WTC11 (cell line): ENCODE measurements around the gene ANTKMT. TPM values are rescaled to one million over a fixed set of nuclear protein-coding genes. Genes with fewer than 3 reads are reported as not detected.
A peak's percentile ranks its signal among the peaks of the same experiment; 100 is the strongest.

ENCODE experiments used
- CREB1 ChIP-seq: sonication (generic); formaldehyde crosslinking; IDR thresholded peaks from 2 replicates; pipeline ENCODE4 v1.8.0; 2023; ENCODE audit warnings: mild to moderate bottlenecking, missing genetic modification reagents
- ESRRA ChIP-seq: sonication (generic); formaldehyde crosslinking; IDR thresholded peaks from 2 replicates; pipeline ENCODE4 v1.8.1; 2022; ENCODE audit warnings: mild to moderate bottlenecking, missing genetic modification reagents, borderline replicate concordance
- ETV6 ChIP-seq: sonication (generic); formaldehyde crosslinking; IDR thresholded peaks from 2 replicates; pipeline ENCODE4 v1.8.1; 2022; ENCODE audit warnings: mild to moderate bottlenecking, missing genetic modification reagents
- FOXP1 ChIP-seq: sonication (generic); formaldehyde crosslinking; IDR thresholded peaks from 2 replicates; pipeline ENCODE4 v1.8.0; 2022; ENCODE audit warnings: missing genetic modification reagents, mild to moderate bottlenecking, moderate library complexity, borderline replicate concordance
- JUN ChIP-seq: sonication (generic); formaldehyde crosslinking; IDR thresholded peaks from 2 replicates; pipeline ENCODE4 v1.8.0; 2023; ENCODE audit warnings: mild to moderate bottlenecking, missing genetic modification reagents
- NFYB ChIP-seq: sonication (generic); formaldehyde crosslinking; conservative IDR thresholded peaks from 2 replicates; pipeline ENCODE4 v1.8.0; 2022; ENCODE audit warnings: low read depth, missing genetic modification reagents
- NR2C2 ChIP-seq: sonication (generic); formaldehyde crosslinking; IDR thresholded peaks from 2 replicates; pipeline ENCODE4 v1.8.0; 2022; ENCODE audit warnings: mild to moderate bottlenecking, missing genetic modification reagents
- PRRX2 ChIP-seq: fragments of 250-450 bp; sonication (Bioruptor Pico); IDR thresholded peaks from 2 replicates; pipeline ENCODE4 v1.8.0; 2021; ENCODE audit warnings: mild to moderate bottlenecking
- RELA ChIP-seq: sonication (generic); formaldehyde crosslinking; IDR thresholded peaks from 2 replicates; pipeline ENCODE4 v1.8.1; 2022; ENCODE audit warnings: missing genetic modification reagents, mild to moderate bottlenecking, borderline replicate concordance
- RORB ChIP-seq: fragments of 250-450 bp; sonication (Bioruptor Pico); IDR thresholded peaks from 2 replicates; pipeline ENCODE4 v1.9.0; 2021; ENCODE audit warnings: mild to moderate bottlenecking
- TCF7 ChIP-seq: sonication (generic); formaldehyde crosslinking; IDR thresholded peaks from 2 replicates; pipeline ENCODE4 v1.8.0; 2022; ENCODE audit warnings: mild to moderate bottlenecking, low read depth, missing genetic modification reagents, moderate library complexity
- TEAD1 ChIP-seq: sonication (generic); formaldehyde crosslinking; IDR thresholded peaks from 2 replicates; pipeline ENCODE4 v1.8.0; 2022; ENCODE audit warnings: mild to moderate bottlenecking, missing genetic modification reagents
- TEAD4 ChIP-seq: sonication (generic); formaldehyde crosslinking; IDR thresholded peaks from 2 replicates; pipeline ENCODE4 v1.8.0; 2022; ENCODE audit warnings: mild to moderate bottlenecking, missing genetic modification reagents
- ZNF232 ChIP-seq: sonication (generic); formaldehyde crosslinking; IDR thresholded peaks from 2 replicates; pipeline ENCODE4 v1.8.0; 2022; ENCODE audit warnings: mild to moderate bottlenecking, missing genetic modification reagents
- ZNF263 ChIP-seq: sonication (generic); formaldehyde crosslinking; IDR thresholded peaks from 2 replicates; pipeline ENCODE4 v1.8.1; 2022; ENCODE audit warnings: low read depth, mild to moderate bottlenecking, moderate library complexity, missing genetic modification reagents
- ZNF423 ChIP-seq: fragments of 250-450 bp; sonication (Bioruptor Pico); IDR thresholded peaks from 2 replicates; pipeline ENCODE4 v2.1.2; 2022; ENCODE audit warnings: mild to moderate bottlenecking, moderate library complexity
- ZNF671 ChIP-seq: fragments of 250-450 bp; sonication (Bioruptor Pico); IDR thresholded peaks from 2 replicates; pipeline ENCODE4 v1.8.0; 2021; ENCODE audit warnings: mild to moderate bottlenecking
- total RNA-seq: library from RNA; stranded (reverse); gene quantifications from 3 replicates; pipeline ENCODE4 v1.2.3, GENCODE V29; 2021
- TF ChIP-seq, protein P1 (sequence below): sonication (generic); formaldehyde crosslinking; IDR thresholded peaks from 2 replicates; pipeline ENCODE4 v1.8.0; 2023; ENCODE audit warnings: missing genetic modification reagents
- TF ChIP-seq, protein P2 (sequence below): sonication (generic); formaldehyde crosslinking; IDR thresholded peaks from 2 replicates; pipeline ENCODE4 v1.8.0; 2022; ENCODE audit warnings: missing genetic modification reagents
- TF ChIP-seq, protein P3 (sequence below): sonication (generic); formaldehyde crosslinking; IDR thresholded peaks from 2 replicates; pipeline ENCODE4 v1.8.0; 2022; ENCODE audit warnings: mild to moderate bottlenecking, missing genetic modification reagents
- TF ChIP-seq, protein P4 (sequence below): sonication (generic); formaldehyde crosslinking; IDR thresholded peaks from 2 replicates; pipeline ENCODE4 v1.8.0; 2022; ENCODE audit warnings: mild to moderate bottlenecking, missing genetic modification reagents
- TF ChIP-seq, protein P5 (sequence below): sonication (generic); formaldehyde crosslinking; IDR thresholded peaks from 2 replicates; pipeline ENCODE4 v1.8.1; 2022; ENCODE audit warnings: low read depth, missing genetic modification reagents, borderline replicate concordance
- TF ChIP-seq, protein P6 (sequence below): sonication (generic); formaldehyde crosslinking; IDR thresholded peaks from 2 replicates; pipeline ENCODE4 v1.8.0; 2022; ENCODE audit warnings: mild to moderate bottlenecking, missing genetic modification reagents
- TF ChIP-seq, protein P7 (sequence below): sonication (generic); formaldehyde crosslinking; IDR thresholded peaks from 2 replicates; pipeline ENCODE4 v1.8.1; 2023; ENCODE audit warnings: mild to moderate bottlenecking, missing genetic modification reagents, borderline replicate concordance
- TF ChIP-seq, protein P8 (sequence below): fragments of 200-600 bp; IDR thresholded peaks from 2 replicates; pipeline ENCODE4 v1.8.0; 2022; ENCODE audit warnings: antibody characterized with exemption

ANTKMT gene
- total RNA-seq, 1 experiment from 2014 or later = 40.6 TPM

DNA sequence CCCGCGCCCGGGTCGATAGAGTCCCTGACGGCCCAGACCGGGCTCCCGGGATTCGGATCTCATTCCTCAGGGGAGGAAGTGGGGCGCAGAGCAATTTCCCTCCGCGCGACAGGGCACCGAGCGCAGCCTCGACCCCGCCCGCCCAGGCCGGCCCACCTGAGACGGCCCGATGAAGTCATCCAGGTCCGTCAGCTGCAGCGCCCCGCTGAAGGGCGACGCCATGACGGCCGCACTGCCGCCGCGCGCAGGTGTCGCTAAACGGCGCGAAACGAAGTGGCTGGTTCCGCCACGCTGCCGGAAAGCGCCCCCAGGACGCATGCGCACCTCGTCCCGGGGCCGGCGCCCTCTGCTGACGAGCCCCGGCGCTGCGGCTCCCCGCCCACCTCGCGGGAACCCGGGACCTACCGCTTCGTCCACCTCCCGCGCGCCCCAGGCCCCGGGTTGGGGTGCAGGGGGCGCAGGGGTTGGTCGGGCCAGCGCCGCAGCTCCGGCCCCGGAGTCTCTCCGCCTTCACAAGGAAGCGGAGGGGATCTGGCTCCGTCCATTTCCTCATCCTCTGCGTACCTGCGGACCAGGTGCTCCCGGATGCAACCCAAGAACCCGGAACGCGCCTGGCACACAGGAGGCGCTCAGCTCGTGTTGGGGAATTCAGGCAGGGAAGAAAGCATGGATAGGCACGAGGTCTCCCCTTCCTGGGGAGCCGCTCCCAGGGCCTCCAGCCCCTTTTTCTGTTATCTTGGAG lies 20.0 kb downstream of the ANTKMT start, which contains the start of gene CIAO3 (continued):
- TF ChIP-seq, protein P1, sequence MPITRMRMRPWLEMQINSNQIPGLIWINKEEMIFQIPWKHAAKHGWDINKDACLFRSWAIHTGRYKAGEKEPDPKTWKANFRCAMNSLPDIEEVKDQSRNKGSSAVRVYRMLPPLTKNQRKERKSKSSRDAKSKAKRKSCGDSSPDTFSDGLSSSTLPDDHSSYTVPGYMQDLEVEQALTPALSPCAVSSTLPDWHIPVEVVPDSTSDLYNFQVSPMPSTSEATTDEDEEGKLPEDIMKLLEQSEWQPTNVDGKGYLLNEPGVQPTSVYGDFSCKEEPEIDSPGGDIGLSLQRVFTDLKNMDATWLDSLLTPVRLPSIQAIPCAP (CRISPR knock-in tag) = no peak
- TF ChIP-seq, protein P2, sequence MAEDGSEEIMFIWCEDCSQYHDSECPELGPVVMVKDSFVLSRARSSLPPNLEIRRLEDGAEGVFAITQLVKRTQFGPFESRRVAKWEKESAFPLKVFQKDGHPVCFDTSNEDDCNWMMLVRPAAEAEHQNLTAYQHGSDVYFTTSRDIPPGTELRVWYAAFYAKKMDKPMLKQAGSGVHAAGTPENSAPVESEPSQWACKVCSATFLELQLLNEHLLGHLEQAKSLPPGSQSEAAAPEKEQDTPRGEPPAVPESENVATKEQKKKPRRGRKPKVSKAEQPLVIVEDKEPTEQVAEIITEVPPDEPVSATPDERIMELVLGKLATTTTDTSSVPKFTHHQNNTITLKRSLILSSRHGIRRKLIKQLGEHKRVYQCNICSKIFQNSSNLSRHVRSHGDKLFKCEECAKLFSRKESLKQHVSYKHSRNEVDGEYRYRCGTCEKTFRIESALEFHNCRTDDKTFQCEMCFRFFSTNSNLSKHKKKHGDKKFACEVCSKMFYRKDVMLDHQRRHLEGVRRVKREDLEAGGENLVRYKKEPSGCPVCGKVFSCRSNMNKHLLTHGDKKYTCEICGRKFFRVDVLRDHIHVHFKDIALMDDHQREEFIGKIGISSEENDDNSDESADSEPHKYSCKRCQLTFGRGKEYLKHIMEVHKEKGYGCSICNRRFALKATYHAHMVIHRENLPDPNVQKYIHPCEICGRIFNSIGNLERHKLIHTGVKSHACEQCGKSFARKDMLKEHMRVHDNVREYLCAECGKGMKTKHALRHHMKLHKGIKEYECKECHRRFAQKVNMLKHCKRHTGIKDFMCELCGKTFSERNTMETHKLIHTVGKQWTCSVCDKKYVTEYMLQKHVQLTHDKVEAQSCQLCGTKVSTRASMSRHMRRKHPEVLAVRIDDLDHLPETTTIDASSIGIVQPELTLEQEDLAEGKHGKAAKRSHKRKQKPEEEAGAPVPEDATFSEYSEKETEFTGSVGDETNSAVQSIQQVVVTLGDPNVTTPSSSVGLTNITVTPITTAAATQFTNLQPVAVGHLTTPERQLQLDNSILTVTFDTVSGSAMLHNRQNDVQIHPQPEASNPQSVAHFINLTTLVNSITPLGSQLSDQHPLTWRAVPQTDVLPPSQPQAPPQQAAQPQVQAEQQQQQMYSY (CRISPR knock-in tag) = peak; percentile 58; the same call in 1 of the 2 replicates
- TF ChIP-seq NR2C2 (CRISPR knock-in tag) = no peak
- TF ChIP-seq, protein P3, sequence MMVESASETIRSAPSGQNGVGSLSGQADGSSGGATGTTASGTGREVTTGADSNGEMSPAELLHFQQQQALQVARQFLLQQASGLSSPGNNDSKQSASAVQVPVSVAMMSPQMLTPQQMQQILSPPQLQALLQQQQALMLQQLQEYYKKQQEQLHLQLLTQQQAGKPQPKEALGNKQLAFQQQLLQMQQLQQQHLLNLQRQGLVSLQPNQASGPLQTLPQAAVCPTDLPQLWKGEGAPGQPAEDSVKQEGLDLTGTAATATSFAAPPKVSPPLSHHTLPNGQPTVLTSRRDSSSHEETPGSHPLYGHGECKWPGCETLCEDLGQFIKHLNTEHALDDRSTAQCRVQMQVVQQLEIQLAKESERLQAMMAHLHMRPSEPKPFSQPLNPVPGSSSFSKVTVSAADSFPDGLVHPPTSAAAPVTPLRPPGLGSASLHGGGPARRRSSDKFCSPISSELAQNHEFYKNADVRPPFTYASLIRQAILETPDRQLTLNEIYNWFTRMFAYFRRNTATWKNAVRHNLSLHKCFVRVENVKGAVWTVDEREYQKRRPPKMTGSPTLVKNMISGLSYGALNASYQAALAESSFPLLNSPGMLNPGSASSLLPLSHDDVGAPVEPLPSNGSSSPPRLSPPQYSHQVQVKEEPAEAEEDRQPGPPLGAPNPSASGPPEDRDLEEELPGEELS (CRISPR knock-in tag) = peak; percentile 78
- TF ChIP-seq, protein P4, sequence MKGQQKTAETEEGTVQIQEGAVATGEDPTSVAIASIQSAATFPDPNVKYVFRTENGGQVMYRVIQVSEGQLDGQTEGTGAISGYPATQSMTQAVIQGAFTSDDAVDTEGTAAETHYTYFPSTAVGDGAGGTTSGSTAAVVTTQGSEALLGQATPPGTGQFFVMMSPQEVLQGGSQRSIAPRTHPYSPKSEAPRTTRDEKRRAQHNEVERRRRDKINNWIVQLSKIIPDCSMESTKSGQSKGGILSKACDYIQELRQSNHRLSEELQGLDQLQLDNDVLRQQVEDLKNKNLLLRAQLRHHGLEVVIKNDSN (CRISPR knock-in tag) = 0 out of 2 replicates have a peak, but pooled peaks have one; percentile 26
- no peak for TF ChIP-seq ZNF671 (CRISPR knock-in tag)
- peak; percentile 52 for TF ChIP-seq ZNF232 (CRISPR knock-in tag)
- no peak for TF ChIP-seq RORB (CRISPR knock-in tag)
- no peak; the same call in 1 of the 2 replicates for TF ChIP-seq FOXP1 (CRISPR knock-in tag)
- no peak for TF ChIP-seq TCF7 (CRISPR knock-in tag)
- TF ChIP-seq, protein P5, sequence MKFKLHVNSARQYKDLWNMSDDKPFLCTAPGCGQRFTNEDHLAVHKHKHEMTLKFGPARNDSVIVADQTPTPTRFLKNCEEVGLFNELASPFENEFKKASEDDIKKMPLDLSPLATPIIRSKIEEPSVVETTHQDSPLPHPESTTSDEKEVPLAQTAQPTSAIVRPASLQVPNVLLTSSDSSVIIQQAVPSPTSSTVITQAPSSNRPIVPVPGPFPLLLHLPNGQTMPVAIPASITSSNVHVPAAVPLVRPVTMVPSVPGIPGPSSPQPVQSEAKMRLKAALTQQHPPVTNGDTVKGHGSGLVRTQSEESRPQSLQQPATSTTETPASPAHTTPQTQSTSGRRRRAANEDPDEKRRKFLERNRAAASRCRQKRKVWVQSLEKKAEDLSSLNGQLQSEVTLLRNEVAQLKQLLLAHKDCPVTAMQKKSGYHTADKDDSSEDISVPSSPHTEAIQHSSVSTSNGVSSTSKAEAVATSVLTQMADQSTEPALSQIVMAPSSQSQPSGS (CRISPR knock-in tag) = peak; percentile 60; the same call in 1 of the 2 replicates
- peak; percentile 68; the same call in 1 of the 2 replicates for TF ChIP-seq TEAD1 (CRISPR knock-in tag)
- TF ChIP-seq JUN (CRISPR knock-in tag) = peak; percentile 55
- TF ChIP-seq, protein P6, sequence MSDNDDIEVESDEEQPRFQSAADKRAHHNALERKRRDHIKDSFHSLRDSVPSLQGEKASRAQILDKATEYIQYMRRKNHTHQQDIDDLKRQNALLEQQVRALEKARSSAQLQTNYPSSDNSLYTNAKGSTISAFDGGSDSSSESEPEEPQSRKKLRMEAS (CRISPR knock-in tag) = peak; percentile 92
- no peak for TF ChIP-seq ZNF263 (CRISPR knock-in tag)
- no peak for TF ChIP-seq NFYB (CRISPR knock-in tag)
- TF ChIP-seq ESRRA = peak; percentile 73; the same call in 1 of the 2 replicates
- 0 out of 2 replicates have a peak, but pooled peaks have one; percentile 46 for TF ChIP-seq CREB1 (CRISPR knock-in tag)
- peak; percentile 80; the same call in 1 of the 2 replicates for TF ChIP-seq RELA
- TF ChIP-seq PRRX2 (CRISPR knock-in tag) = no peak
- TF ChIP-seq ZNF423 (CRISPR knock-in tag) = peak; percentile 82
- no peak for TF ChIP-seq TEAD4 (CRISPR knock-in tag)
- TF ChIP-seq, protein P7, sequence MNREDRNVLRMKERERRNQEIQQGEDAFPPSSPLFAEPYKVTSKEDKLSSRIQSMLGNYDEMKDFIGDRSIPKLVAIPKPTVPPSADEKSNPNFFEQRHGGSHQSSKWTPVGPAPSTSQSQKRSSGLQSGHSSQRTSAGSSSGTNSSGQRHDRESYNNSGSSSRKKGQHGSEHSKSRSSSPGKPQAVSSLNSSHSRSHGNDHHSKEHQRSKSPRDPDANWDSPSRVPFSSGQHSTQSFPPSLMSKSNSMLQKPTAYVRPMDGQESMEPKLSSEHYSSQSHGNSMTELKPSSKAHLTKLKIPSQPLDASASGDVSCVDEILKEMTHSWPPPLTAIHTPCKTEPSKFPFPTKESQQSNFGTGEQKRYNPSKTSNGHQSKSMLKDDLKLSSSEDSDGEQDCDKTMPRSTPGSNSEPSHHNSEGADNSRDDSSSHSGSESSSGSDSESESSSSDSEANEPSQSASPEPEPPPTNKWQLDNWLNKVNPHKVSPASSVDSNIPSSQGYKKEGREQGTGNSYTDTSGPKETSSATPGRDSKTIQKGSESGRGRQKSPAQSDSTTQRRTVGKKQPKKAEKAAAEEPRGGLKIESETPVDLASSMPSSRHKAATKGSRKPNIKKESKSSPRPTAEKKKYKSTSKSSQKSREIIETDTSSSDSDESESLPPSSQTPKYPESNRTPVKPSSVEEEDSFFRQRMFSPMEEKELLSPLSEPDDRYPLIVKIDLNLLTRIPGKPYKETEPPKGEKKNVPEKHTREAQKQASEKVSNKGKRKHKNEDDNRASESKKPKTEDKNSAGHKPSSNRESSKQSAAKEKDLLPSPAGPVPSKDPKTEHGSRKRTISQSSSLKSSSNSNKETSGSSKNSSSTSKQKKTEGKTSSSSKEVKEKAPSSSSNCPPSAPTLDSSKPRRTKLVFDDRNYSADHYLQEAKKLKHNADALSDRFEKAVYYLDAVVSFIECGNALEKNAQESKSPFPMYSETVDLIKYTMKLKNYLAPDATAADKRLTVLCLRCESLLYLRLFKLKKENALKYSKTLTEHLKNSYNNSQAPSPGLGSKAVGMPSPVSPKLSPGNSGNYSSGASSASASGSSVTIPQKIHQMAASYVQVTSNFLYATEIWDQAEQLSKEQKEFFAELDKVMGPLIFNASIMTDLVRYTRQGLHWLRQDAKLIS = no peak
- TF ChIP-seq, protein P8, sequence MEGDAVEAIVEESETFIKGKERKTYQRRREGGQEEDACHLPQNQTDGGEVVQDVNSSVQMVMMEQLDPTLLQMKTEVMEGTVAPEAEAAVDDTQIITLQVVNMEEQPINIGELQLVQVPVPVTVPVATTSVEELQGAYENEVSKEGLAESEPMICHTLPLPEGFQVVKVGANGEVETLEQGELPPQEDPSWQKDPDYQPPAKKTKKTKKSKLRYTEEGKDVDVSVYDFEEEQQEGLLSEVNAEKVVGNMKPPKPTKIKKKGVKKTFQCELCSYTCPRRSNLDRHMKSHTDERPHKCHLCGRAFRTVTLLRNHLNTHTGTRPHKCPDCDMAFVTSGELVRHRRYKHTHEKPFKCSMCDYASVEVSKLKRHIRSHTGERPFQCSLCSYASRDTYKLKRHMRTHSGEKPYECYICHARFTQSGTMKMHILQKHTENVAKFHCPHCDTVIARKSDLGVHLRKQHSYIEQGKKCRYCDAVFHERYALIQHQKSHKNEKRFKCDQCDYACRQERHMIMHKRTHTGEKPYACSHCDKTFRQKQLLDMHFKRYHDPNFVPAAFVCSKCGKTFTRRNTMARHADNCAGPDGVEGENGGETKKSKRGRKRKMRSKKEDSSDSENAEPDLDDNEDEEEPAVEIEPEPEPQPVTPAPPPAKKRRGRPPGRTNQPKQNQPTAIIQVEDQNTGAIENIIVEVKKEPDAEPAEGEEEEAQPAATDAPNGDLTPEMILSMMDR = peak; percentile 79
- TF ChIP-seq ETV6 = peak; percentile 89; the same call in 1 of the 2 replicates
